GM12878 (cell line): ENCODE results near the gene MAMDC4. TPM values are rescaled to one million over a fixed set of nuclear protein-coding genes. Genes with fewer than 3 reads are reported as not detected.
"Not testable (repeated sequence)": the region's sequence is repeated elsewhere in the genome, so short reads cannot be mapped to it uniquely, and the experiment has no call there.

Source experiments
- ATAC-seq: fragments of 200-7000 bp; cut with Tn5 transposase; 3 replicates; pipeline ENCODE4 v1.9.1; 2020; ENCODE audit warnings: mild to moderate bottlenecking, moderate library complexity
- BruUV-seq: library from RNA; stranded (reverse); fragments of 400-500 nt; replicated peaks from 2 replicates; lab custom pipeline; 2021; lab: Mats Ljungman, UMichigan
- CTCF ChIA-PET: fragments of 300-600 bp; sonication (Branson Sonifier 250); formaldehyde crosslinking; extraction: SDS; loops from one replicate; lab custom pipeline; 2021; ENCODE audit warnings: inconsistent platforms; lab: Yijun Ruan, JAX
- POLR2A ChIA-PET: fragments of 350-600 bp; formaldehyde crosslinking; extraction: SDS; loops from one replicate; lab custom pipeline; 2021; ENCODE audit warnings: inconsistent platforms; lab: Charles Lee
- RAD21 ChIA-PET: fragments of 300-600 bp; sonication (Branson Sonifier 250); formaldehyde crosslinking; loops from one replicate; lab custom pipeline; 2023; ENCODE audit warnings: antibody characterized with exemption; ENCODE audit not compliant: unreplicated experiment; lab: Charles Lee
- SMC1A ChIA-PET: fragments of 300-600 bp; sonication (Branson Sonifier 250); formaldehyde crosslinking; loops from one replicate; lab custom pipeline; 2023; ENCODE audit not compliant: unreplicated experiment, uncharacterized antibody; lab: Charles Lee
- DNase-seq: peaks from one replicate; pipeline ENCODE4 v3.0.0-alpha.2; 2011; ENCODE audit warnings: low read depth, low spot score
- FAIRE-seq: peaks from 3 replicates; lab custom pipeline; 2011; peaks lifted over from hg19 to GRCh38; lab: Jason Lieb, UNC
- H2AFZ ChIP-seq: 2 replicates; pipeline ENCODE4 v1.6.0; 2011; ENCODE audit warnings: low read depth, low read length, control low read depth; ENCODE audit not compliant: control insufficient read depth
- H3K27ac ChIP-seq: 2 replicates; pipeline ENCODE4 v1.5.1; 2011; ENCODE audit warnings: control low read depth; ENCODE audit not compliant: control insufficient read depth, insufficient read depth
- H3K27me3 ChIP-seq, 2 experiments: replicated peaks in 1 of 2; 2 replicates each; pipeline versions ENCODE4 v1.6.0 to v1.6.1; 2011; ENCODE audit warnings: low read length in 1 of 2; ENCODE audit not compliant: control insufficient read depth in 2 of 2, insufficient read depth in 2 of 2
- H3K36me3 ChIP-seq, 2 experiments: 2 replicates each; pipeline ENCODE4 v1.5.1; 2011; ENCODE audit warnings: low read length in 1 of 2; ENCODE audit not compliant: control insufficient read depth in 2 of 2, insufficient read depth in 2 of 2
- H3K4me1 ChIP-seq: 2 replicates; pipeline ENCODE4 v1.6.1; 2011; ENCODE audit warnings: mild to moderate bottlenecking, low read length, moderate library complexity, mixed read lengths; ENCODE audit not compliant: control insufficient read depth, insufficient read depth
- H3K4me2 ChIP-seq: 2 replicates; pipeline ENCODE4 v1.6.0; 2011; ENCODE audit warnings: control low read depth; ENCODE audit not compliant: control insufficient read depth, insufficient read depth
- H3K4me3 ChIP-seq: fragments of 200-600 bp; sonication (generic); 2 replicates; pipeline ENCODE4 v1.5.1; 2016
- H3K79me2 ChIP-seq: 2 replicates; pipeline ENCODE4 v1.6.0; 2011; ENCODE audit warnings: low read length; ENCODE audit not compliant: control insufficient read depth, insufficient read depth
- H3K9ac ChIP-seq: 2 replicates; pipeline ENCODE4 v1.8.0; 2011; ENCODE audit warnings: low read length, control low read depth, mixed read lengths; ENCODE audit not compliant: control insufficient read depth, insufficient read depth
- H3K9me3 ChIP-seq: replicated peaks from 3 replicates; pipeline ENCODE4 v1.5.1; 2011; ENCODE audit warnings: mild to moderate bottlenecking, low read length; ENCODE audit not compliant: control insufficient read depth, insufficient read depth
- H4K20me1 ChIP-seq: 2 replicates; pipeline ENCODE4 v1.6.0; 2011; ENCODE audit not compliant: control insufficient read depth, insufficient read depth
- CTCF ChIP-seq, 3 experiments: IDR thresholded peaks in 2 of 3; conservative IDR thresholded peaks in 1 of 3; 2 replicates each; pipeline ENCODE4 v1.5.1; 2011; ENCODE audit warnings: low read depth in 3 of 3, low read length in 3 of 3, mild to moderate bottlenecking in 3 of 3, control low read depth in 2 of 3, moderate library complexity in 2 of 3, inconsistent platforms in 1 of 3, mixed read lengths in 1 of 3; ENCODE audit not compliant: control insufficient read depth in 2 of 3, insufficient read depth in 1 of 3; ENCODE audit errors: extremely low read depth in 1 of 3
- GATAD2B ChIP-seq: fragments of 450-650 bp; conservative IDR thresholded peaks from 2 replicates; pipeline ENCODE4 v1.6.1; 2017; ENCODE audit warnings: low read depth, mild to moderate bottlenecking, moderate library complexity
- MEF2B ChIP-seq: fragments of 450-650 bp; IDR thresholded peaks from 2 replicates; pipeline ENCODE4 v1.6.1; 2018; ENCODE audit warnings: mild to moderate bottlenecking, moderate library complexity; ENCODE audit not compliant: partially characterized antibody, poor library complexity, severe bottlenecking
- NKRF ChIP-seq: fragments of 450-650 bp; conservative IDR thresholded peaks from 2 replicates; pipeline ENCODE4 v1.6.1; 2017; ENCODE audit warnings: mild to moderate bottlenecking, moderate library complexity
- POLR2A ChIP-seq: IDR thresholded peaks from 2 replicates; pipeline ENCODE4 v1.6.1; 2011; ENCODE audit warnings: low read depth, mild to moderate bottlenecking, low read length
- SUZ12 ChIP-seq: fragments of 200-600 bp; sonication (generic); IDR thresholded peaks from one replicate; pipeline ENCODE4 v1.6.1; 2018; ENCODE audit warnings: antibody characterized with exemption, mild to moderate bottlenecking; ENCODE audit not compliant: unreplicated experiment
- WGBS: methylation state at CpG from one replicate; pipeline ENCODE4 v1.1.6; 2016; ENCODE audit warnings: low lambda C conversion rate; ENCODE audit not compliant: insufficient replicate concordance, insufficient coverage; ENCODE audit errors: missing lambda C conversion rate; 5-methylcytosine and 5-hydroxymethylcytosine counted together
- in situ Hi-C: fragments of 300-500 bp; cut with MboI; formaldehyde crosslinking; loops from 9 replicates; pipeline ENCODE4 v1.14.3; 2018; ENCODE audit warnings: mixed read lengths
- intact Hi-C: fragments of 100-400 bp; cut with micrococcal nuclease; formaldehyde crosslinking; loops from one replicate; pipeline ENCODE4 v1.14.2; 2022; ENCODE audit not compliant: unreplicated experiment
- polyA plus RNA-seq, 11 experiments: library from polyadenylated mRNA; depleted of rRNA in 4 of 11; unstranded in 6 of 11; stranded (reverse) in 5 of 11; fragments of >200 nt; fragmentation: Nextera tagmentation in 4 of 11; fragmentation: Illumina TruSeq in 1 of 11; extraction: Ambion mirVana in 4 of 11; extraction: Trizol in 1 of 11; gene quantifications; 1 replicate in 1 of 11; 2 replicates in 10 of 11; pipeline versions ENCODE4 v1.2.1 to v1.2.3, GENCODE V29; 2011 to 2016; ENCODE audit warnings: inconsistent platforms in 2 of 11, missing spikeins in 2 of 11, low read depth in 1 of 11
- total RNA-seq, 4 experiments: library from RNA; depleted of rRNA in 3 of 4; stranded (reverse); fragments of >200 nt in 3 of 4; fragmentation: Illumina TruSeq in 1 of 4; extraction: Trizol in 1 of 4; gene quantifications; 2 replicates each; pipeline versions ENCODE4 v1.2.1 to v1.2.3, GENCODE V29; 2013 to 2021

MAMDC4 gene
- total and polyA plus RNA-seq, 10 of the 15 experiments (the other 5 are each of a cell fraction or from before 2014, with no cell fraction given), result 0.22 to 5.7 (median 2.4) TPM; not detected in 1

GRCh38 chr9:136843159-136843800 is 8.9 kb upstream of the MAMDC4 start:
- WGBS, result 6% methylated on average over 18 of the region's 21 CpGs
- DNase-seq, H4K20me1 ChIP-seq, H3K4me3 ChIP-seq, H3K27ac ChIP-seq, H3K9me3 ChIP-seq, H3K4me1 ChIP-seq, FAIRE-seq, in situ Hi-C loops, H3K79me2 ChIP-seq, H3K9ac ChIP-seq, H2AFZ ChIP-seq, H3K36me3 ChIP-seq, H3K27me3 ChIP-seq, BruUV-seq, intact Hi-C loops: not testable (repeated sequence)
- CTCF ChIA-PET, result interaction anchor here (0.6 to 4.5 kb wide), 27 partner anchors 10 to 380 kb away, joined by 3 to 46 read pairs (median 5); partner anchors contain the start of genes FBXW5 and TRAF2
- POLR2A ChIA-PET, result interaction anchor here (0.8 to 1.4 kb wide), 3 partner anchors 17 to 59 kb away, joined by 3 to 5 read pairs (median 4); partner anchors contain the start of gene TRAF2
- ATAC-seq, result peak; percentile 9
- peak overlapping the region; percentile 64 for H3K4me2 ChIP-seq
- SMC1A ChIA-PET, result interaction anchor here (1.4 to 2.4 kb wide), 4 partner anchors 34 to 59 kb away, joined by 3 to 6 read pairs (median 4); no protein-coding TSS in a partner anchor
- RAD21 ChIA-PET, result interaction anchor here (0.8 to 4.1 kb wide), 6 partner anchors 38 to 192 kb away, joined by 3 to 16 read pairs (median 4); no protein-coding TSS in a partner anchor

- DNase-seq, H3K9me3 ChIP-seq, H3K9ac ChIP-seq, intact Hi-C loops, FAIRE-seq, BruUV-seq, H3K79me2 ChIP-seq, H3K27me3 ChIP-seq, H3K27ac ChIP-seq, H3K4me1 ChIP-seq, H3K36me3 ChIP-seq, H3K4me3 ChIP-seq: not testable (repeated sequence)
- 20% methylated on average over 64 of the region's 99 CpGs for WGBS
- peak; percentile 14 to 48 (median 33); a peak in 5 of 6 replicates for TF ChIP-seq CTCF (IDR thresholded peaks at IDR 0.05 in 2 of 3, conservative IDR thresholded peaks at IDR 0.05 in 1 of 3; ENCODE audit: control insufficient read depth in 2 of 3, extremely low read depth in 1 of 3, insufficient read depth in 1 of 3, low read depth in 3 of 3, low read length in 3 of 3)
- TF ChIP-seq MEF2B, result peak; percentile 32
- TF ChIP-seq NKRF, result 0 out of 2 replicates have a peak, but pooled peaks have one; percentile 33
- TF ChIP-seq SUZ12, result peak; percentile 55
- TF ChIP-seq GATAD2B, result 0 out of 2 replicates have a peak, but pooled peaks have one; percentile 22
- TF ChIP-seq POLR2A, result peak; percentile 36; the same call in 1 of the 2 replicates
- TF ChIP-seq, all 136 proteins: peak for 6; not testable (repeated sequence) for 130
- SMC1A ChIA-PET, result interaction anchor here (2.2 to 2.4 kb wide), 2 partner anchors 34 to 58 kb away, joined by 5 to 6 read pairs; no protein-coding TSS in a partner anchor
- in situ Hi-C loops, H2AFZ ChIP-seq, POLR2A ChIA-PET, H4K20me1 ChIP-seq: not testable (repeated sequence)
- RAD21 ChIA-PET, result interaction anchor here (1.3 to 4.1 kb wide), 3 partner anchors 55 to 191 kb away, joined by 5 to 16 read pairs (median 14); no protein-coding TSS in a partner anchor
- peak overlapping the region; percentile 64 for H3K4me2 ChIP-seq
- CTCF ChIA-PET, result interaction anchor here (0.8 to 4.5 kb wide), 8 partner anchors 16 to 191 kb away, joined by 3 to 46 read pairs (median 10); partner anchors contain the start of genes CLIC3, FBXW5 and TRAF2
- peak; percentile 22 for ATAC-seq
Measured at GRCh38 chr9:136843801-136844740, 8.1 kb upstream of the MAMDC4 start.
